Peyer's patch (tissue), 4 donors: ENCODE data around the gene FAM76A.

Experiments used
- POLR2A ChIP-seq, 2 donors: fragments of 450-650 bp; IDR thresholded peaks; one replicate each; pipeline ENCODE4 v1.5.1; 2017; ENCODE audit warnings: antibody characterized with exemption in 2 of 2, mild to moderate bottlenecking in 2 of 2, moderate library complexity in 2 of 2
- TF ChIP-seq, protein P1 (sequence below), 6 experiments: fragments of 450-650 bp in 4 of 6; fragments of 200-600 bp in 2 of 6; sonication (generic) in 1 of 6; IDR thresholded peaks; one replicate each; pipeline ENCODE4 v1.5.1; 2017 to 2019; ENCODE audit warnings: antibody characterized with exemption in 6 of 6, mild to moderate bottlenecking in 3 of 6, moderate library complexity in 1 of 6

DNA sequence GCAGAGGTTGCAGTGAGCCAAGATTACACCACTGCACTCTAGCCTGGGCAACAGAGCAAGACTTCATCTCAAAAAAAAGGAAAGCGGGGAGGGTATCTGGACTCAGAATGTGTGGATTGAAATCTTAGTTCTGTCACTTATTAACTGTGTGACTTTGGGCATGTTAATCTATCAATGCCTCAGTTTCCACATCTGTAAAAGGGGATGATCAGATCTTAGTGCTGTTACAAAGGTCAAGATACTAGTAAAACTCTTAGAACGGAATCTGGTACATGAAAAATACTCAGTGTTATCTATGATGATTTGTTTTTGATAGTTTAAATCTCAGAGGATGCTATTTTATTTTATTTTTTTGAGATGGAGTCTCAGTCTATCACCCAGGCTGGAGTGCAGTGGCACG, 10.5 kb downstream of the FAM76A start:
- TF ChIP-seq, protein P1, sequence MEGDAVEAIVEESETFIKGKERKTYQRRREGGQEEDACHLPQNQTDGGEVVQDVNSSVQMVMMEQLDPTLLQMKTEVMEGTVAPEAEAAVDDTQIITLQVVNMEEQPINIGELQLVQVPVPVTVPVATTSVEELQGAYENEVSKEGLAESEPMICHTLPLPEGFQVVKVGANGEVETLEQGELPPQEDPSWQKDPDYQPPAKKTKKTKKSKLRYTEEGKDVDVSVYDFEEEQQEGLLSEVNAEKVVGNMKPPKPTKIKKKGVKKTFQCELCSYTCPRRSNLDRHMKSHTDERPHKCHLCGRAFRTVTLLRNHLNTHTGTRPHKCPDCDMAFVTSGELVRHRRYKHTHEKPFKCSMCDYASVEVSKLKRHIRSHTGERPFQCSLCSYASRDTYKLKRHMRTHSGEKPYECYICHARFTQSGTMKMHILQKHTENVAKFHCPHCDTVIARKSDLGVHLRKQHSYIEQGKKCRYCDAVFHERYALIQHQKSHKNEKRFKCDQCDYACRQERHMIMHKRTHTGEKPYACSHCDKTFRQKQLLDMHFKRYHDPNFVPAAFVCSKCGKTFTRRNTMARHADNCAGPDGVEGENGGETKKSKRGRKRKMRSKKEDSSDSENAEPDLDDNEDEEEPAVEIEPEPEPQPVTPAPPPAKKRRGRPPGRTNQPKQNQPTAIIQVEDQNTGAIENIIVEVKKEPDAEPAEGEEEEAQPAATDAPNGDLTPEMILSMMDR (IDR thresholded peaks at IDR 0.05) = no peak
- no peak for TF ChIP-seq POLR2A (IDR thresholded peaks at IDR 0.05)
